Ovary (tissue), 9 donors: ENCODE measurements around the gene SPINK9. TPM values are rescaled to one million over a fixed set of nuclear protein-coding genes. Genes with fewer than 3 reads are reported as not detected.
"Not testable (repeated sequence)": the region's sequence is repeated elsewhere in the genome, so short reads cannot be mapped to it uniquely, and the experiment has no call there.

Source experiments
- DNase-seq, 5 donors: peaks; one replicate each; pipeline ENCODE4 v3.0.0-alpha.2; 2019 to 2020
- H3K27ac ChIP-seq, 2 donors: fragments of 200-600 bp; one replicate each; pipeline versions ENCODE4 v1.5.1 to v1.8.0; 2019 to 2022
- H3K27me3 ChIP-seq: fragments of 200-600 bp; one replicate; pipeline ENCODE4 v1.8.0; 2022
- H3K36me3 ChIP-seq: fragments of 200-600 bp; sonication (generic); one replicate; pipeline ENCODE4 v1.5.1; 2019
- H3K4me1 ChIP-seq: one replicate; pipeline ENCODE4 v1.8.1; 2013; ENCODE audit warnings: mild to moderate bottlenecking, moderate library complexity; ENCODE audit not compliant: insufficient read depth
- H3K4me3 ChIP-seq: fragments of 200-600 bp; sonication (generic); one replicate; pipeline ENCODE4 v1.5.1; 2017
- H3K9me3 ChIP-seq, 2 donors: fragments of 200-600 bp in 1 of 2; sonication (generic) in 1 of 2; one replicate each; pipeline versions ENCODE4 v1.5.1 to v1.8.1; 2013 to 2019; ENCODE audit warnings: mild to moderate bottlenecking in 1 of 2, moderate library complexity in 1 of 2
- EP300 ChIP-seq: sonication (generic); formaldehyde crosslinking; IDR thresholded peaks from one replicate; pipeline ENCODE4 v1.6.1; 2017; ENCODE audit warnings: antibody characterized with exemption
- POLR2A ChIP-seq: fragments of 450-650 bp; IDR thresholded peaks from one replicate; pipeline ENCODE4 v1.6.1; 2017; ENCODE audit warnings: antibody characterized with exemption, mild to moderate bottlenecking, moderate library complexity
- WGBS, 3 donors: extraction: QIAGEN DNeasy Blood & Tissue Kit in 1 of 3; methylation state at CpG; one replicate each; pipeline versions ENCODE4 v1.1.5 to v1.1.7; 2013 to 2017; 5-methylcytosine and 5-hydroxymethylcytosine counted together
- intact Hi-C, 4 donors: fragments of 100-400 bp; cut with DNase I; formaldehyde crosslinking; loops; one replicate each; pipeline versions ENCODE4 v1.11.0 to v1.15.1; 2022 to 2023
- polyA plus RNA-seq, 2 donors: library from polyadenylated mRNA; stranded (reverse); fragments of 200-250 nt in 1 of 2; fragments of 350-450 nt in 1 of 2; fragmentation: Illumina TruSeq in 1 of 2; extraction: RNeasy Lipid Tissue Mini Kit (QIAGEN cat#74804) in 1 of 2; gene quantifications; one replicate each; pipeline ENCODE4 v1.2.3, GENCODE V29; 2013 to 2014
- total RNA-seq, 7 donors: library from RNA; depleted of rRNA in 2 of 7; stranded (reverse); fragments of >200 nt in 2 of 7; fragmentation: NEBNext Ultra II Directional in 3 of 7; extraction: Animal tissue kit (Norgen Biotek cat#: 25700) in 3 of 7; gene quantifications; one replicate each; pipeline versions ENCODE4 v1.1.0 to v1.2.4, GENCODE V29; 2016 to 2023
- TF ChIP-seq, protein P1 (sequence below), 3 donors: fragments of 450-650 bp in 2 of 3; fragments of 200-600 bp in 1 of 3; IDR thresholded peaks; one replicate each; pipeline versions ENCODE4 v1.5.1 to v1.8.0; 2016 to 2022; ENCODE audit warnings: antibody characterized with exemption in 3 of 3, mild to moderate bottlenecking in 1 of 3
- donor health status: DM: no; HTN: no; CAD: no; lungs with moderate emphysema.
- donor health status: DM: no; HTN: no; CAD: no.
- donor health status: Bipolar disorder and iron deficiency.
- donor health status: DM: yes; HTN: yes; CAD: no.
- donor health status: DM: no; HTN: no; CAD: no.
- donor health status: DM: yes; HTN: yes; CAD: no.

The SPINK9 gene
- total and polyA plus RNA-seq, 9 donors, result not detected

DNA sequence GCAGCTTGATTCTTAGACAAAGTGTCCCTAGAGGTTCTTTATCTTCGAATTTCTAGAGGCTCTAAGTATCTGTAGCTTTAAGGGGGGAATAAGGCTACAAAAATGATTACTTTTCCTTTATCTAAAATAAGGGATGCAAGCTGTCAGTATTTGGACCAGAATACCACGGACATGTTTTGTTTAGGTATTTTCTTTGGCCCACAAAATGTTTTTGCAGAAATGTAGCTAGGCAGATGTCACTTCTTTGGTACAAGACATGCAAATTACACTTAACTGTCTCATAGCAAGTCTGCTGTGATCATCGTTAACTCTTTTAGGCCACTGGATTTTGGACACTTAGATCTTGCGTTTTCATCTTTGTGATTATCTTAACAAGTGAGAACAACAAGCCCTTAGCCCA, 20.6 kb upstream of the SPINK9 start:
- Histone ChIP-seq H3K27me3 (no peaks in the 10 kb centered on the region), H3K36me3 (no peaks in the 10 kb centered on the region), H3K4me3 (no peak overlapping the region), H3K4me1 (no peaks in the 10 kb centered on the region), H3K27ac (no peak overlapping the region), H3K9me3 (no peaks in the 10 kb centered on the region)
- 16 to 29% (median 17%) methylated on average over 4 of the region's 4 CpGs for WGBS, 3 donors
- intact Hi-C loops, result no loop called here
- no peak for DNase-seq
- TF ChIP-seq, protein P1, sequence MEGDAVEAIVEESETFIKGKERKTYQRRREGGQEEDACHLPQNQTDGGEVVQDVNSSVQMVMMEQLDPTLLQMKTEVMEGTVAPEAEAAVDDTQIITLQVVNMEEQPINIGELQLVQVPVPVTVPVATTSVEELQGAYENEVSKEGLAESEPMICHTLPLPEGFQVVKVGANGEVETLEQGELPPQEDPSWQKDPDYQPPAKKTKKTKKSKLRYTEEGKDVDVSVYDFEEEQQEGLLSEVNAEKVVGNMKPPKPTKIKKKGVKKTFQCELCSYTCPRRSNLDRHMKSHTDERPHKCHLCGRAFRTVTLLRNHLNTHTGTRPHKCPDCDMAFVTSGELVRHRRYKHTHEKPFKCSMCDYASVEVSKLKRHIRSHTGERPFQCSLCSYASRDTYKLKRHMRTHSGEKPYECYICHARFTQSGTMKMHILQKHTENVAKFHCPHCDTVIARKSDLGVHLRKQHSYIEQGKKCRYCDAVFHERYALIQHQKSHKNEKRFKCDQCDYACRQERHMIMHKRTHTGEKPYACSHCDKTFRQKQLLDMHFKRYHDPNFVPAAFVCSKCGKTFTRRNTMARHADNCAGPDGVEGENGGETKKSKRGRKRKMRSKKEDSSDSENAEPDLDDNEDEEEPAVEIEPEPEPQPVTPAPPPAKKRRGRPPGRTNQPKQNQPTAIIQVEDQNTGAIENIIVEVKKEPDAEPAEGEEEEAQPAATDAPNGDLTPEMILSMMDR (IDR thresholded peaks at IDR 0.05), result no peak
- TF ChIP-seq POLR2A (no peak), EP300 (no peak)

DNA sequence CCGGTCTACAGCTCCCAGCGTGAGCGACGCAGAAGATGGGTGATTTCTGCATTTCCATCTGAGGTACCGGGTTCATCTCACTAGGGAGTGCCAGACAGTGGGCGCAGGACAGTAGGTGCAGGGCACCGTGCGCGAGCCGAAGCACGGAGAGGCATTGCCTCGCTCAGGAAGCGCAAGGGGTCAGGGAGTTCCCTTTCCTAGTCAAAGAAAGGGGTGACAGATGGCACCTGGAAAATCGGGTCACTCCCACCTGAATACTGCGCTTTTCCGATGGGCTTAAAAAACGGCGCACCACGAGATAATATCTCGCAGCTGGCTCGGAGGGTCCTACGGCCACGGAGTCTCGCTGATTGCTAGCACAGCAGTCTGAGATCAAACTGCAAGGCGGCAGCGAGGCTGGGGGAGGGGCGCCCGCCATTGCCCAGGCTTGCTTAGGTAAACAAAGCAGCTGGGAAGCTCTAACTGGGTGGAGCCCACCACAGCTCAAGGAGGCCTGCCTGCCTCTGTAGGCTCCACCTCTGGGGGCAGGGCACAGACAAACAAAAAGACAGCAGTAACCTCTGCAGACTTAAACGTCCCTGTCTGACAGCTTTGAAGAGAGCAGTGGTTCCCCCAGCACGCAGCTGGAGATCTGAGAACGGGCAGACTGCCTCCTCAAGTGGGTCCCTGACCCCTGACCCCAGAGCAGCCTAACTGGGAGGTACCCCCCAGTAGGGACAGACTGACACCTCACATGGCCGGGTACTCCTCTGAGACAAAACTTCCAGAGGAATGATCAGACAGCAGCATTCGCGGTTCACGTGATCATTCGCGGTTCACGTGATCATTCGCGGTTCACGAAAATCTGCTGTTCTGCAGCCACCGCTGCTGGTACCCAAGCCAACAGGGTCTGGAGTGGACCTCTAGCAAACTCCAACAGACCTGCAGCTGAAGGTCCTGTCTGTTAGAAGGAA, 15.1 kb upstream of the SPINK9 start:
- H3K27me3 ChIP-seq, H3K36me3 ChIP-seq, H3K4me3 ChIP-seq, intact Hi-C loops, H3K9me3 ChIP-seq, H3K27ac ChIP-seq, H3K4me1 ChIP-seq: not testable (repeated sequence)
- peak in 2 of 5 donors; percentile 9 to 31 for DNase-seq
- WGBS, 3 donors, result 11 to 43% (median 14%) methylated on average over 37 to 41 of the region's 42 CpGs

DNA sequence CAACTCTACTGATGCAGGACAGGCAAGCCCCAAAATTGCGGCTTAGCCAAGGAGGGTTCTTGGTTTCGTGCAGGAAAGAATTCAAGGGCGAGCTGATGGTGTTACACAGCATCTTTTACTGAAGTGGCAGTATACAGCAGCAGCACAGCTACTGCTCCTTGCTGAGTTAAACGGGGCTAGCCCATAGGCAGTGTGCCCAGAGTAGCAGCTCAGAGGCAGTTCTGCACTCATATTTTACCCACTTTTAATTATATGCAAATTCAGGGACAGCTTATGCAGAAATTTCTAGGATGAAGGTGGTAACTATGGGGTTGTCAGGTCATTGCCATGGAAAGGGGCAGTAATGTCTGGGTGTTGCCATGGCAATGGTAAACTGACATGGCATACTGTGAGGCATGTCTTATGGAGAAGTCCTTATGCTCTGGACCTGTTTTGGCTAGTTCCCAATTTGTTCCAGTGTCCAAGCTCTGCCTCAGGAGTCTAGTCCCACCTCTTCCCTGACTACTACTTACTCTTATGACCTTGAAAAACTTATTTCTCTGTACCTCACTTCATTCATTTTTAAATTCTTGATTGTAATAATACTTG, 2.0 kb upstream of the SPINK9 start:
- H3K27ac ChIP-seq, result no peak overlapping the region
- intact Hi-C loops, result no loop called here
- TF ChIP-seq POLR2A (no peak), EP300 (no peak)
- TF ChIP-seq, protein P1 (IDR thresholded peaks at IDR 0.05), result no peak
- no peak overlapping the region for H3K4me3 ChIP-seq
- H3K27me3 ChIP-seq, result no peaks in the 10 kb centered on the region
- no peaks in the 10 kb centered on the region for H3K4me1 ChIP-seq
- H3K36me3 ChIP-seq, result no peaks in the 10 kb centered on the region
- 84 to 93% (median 87%) methylated on average over 4 of the region's 4 CpGs for WGBS, 3 donors
- no peak for DNase-seq
- no peaks in the 10 kb centered on the region for H3K9me3 ChIP-seq

DNA sequence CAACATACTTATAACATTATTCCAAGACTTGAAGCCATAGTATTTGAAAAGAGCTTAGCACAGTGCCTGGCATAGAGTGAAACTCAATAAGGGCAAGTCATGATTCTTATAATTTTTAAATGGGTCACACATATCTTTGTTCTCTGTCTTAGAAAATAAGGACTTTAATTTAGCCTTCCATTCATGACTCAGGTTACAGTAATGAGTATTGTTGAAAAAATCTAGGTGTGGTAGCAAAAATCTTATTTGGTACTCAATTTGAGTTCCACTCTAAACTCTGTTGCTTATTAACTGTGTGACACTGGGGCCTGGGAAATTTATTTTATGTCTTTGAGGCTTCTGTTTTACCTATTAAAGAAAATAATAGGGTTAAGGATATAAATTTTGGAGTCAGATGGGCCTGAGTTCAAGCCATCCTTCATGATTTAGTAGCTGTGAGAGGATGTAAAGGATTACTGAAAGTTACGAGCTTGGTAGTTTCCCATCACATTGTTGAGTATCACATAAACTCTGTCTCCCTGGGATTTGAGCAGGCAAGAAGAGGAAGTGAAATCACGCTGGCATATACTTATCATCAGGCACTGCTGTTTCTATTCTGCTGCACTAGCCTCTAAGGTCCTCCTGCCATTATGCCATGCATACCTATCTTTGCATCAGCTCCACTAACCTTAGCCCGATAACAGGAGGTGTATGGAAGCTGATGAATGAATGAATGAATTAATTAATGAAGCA, 1.5 kb downstream of the SPINK9 start:
- H3K27me3 ChIP-seq, result no peaks in the 10 kb centered on the region
- H3K36me3 ChIP-seq, result no peaks in the 10 kb centered on the region
- H3K27ac ChIP-seq, result no peak overlapping the region
- H3K4me3 ChIP-seq, result no peak overlapping the region
- no peak for DNase-seq
- no peaks in the 10 kb centered on the region for H3K9me3 ChIP-seq
- 91 to 95% (median 91%) methylated on average over 3 of the region's 3 CpGs for WGBS, 3 donors
- no peak for TF ChIP-seq EP300
- TF ChIP-seq POLR2A, result no peak
- TF ChIP-seq, protein P1 (IDR thresholded peaks at IDR 0.05), result no peak
- intact Hi-C loops, result no loop called here
- H3K4me1 ChIP-seq, result no peaks in the 10 kb centered on the region
